K562 (cell line): Measurements from ENCODE around the gene RARRES2. TPM values are rescaled to one million over a fixed set of nuclear protein-coding genes. Genes with fewer than 3 reads are reported as not detected.
A peak's percentile ranks its signal among the peaks of the same experiment; 100 is the strongest.

ENCODE experiments used
- BRF1 ChIP-seq: IDR thresholded peaks from 3 replicates; pipeline ENCODE4 v1.6.1; 2011; ENCODE audit warnings: borderline replicate concordance, mild to moderate bottlenecking; ENCODE audit not compliant: insufficient read length; ENCODE audit errors: extremely low read depth
- CXXC5 ChIP-seq: fragments of 250-450 bp; sonication (Bioruptor Pico); IDR thresholded peaks from 2 replicates; pipeline ENCODE4 v1.8.0; 2022; ENCODE audit warnings: inconsistent platforms, mild to moderate bottlenecking, moderate library complexity
- ETS2 ChIP-seq: IDR thresholded peaks from 2 replicates; pipeline ENCODE4 v1.6.1; 2016; ENCODE audit warnings: borderline replicate concordance, missing genetic modification characterization, mild to moderate bottlenecking, moderate library complexity, missing compliant biosample characterization; ENCODE audit not compliant: poor library complexity, severe bottlenecking
- HDGF ChIP-seq: fragments of 450-650 bp; IDR thresholded peaks from 2 replicates; pipeline ENCODE4 v1.6.1; 2016
- HIVEP1 ChIP-seq: fragments of 250-450 bp; sonication (Bioruptor Pico); IDR thresholded peaks from 2 replicates; pipeline ENCODE4 v1.4.0; 2020; ENCODE audit warnings: mild to moderate bottlenecking
- MAFF ChIP-seq: IDR thresholded peaks from 2 replicates; pipeline ENCODE4 v1.6.1; 2012; ENCODE audit warnings: low read length, improper control_type of control experiment
- NCOA2 ChIP-seq, 2 experiments: fragments of 450-650 bp; IDR thresholded peaks; 2 replicates each; pipeline ENCODE4 v1.6.1; 2018; ENCODE audit warnings: mild to moderate bottlenecking in 2 of 2, moderate library complexity in 1 of 2; ENCODE audit not compliant: partially characterized antibody in 2 of 2
- OTX1 ChIP-seq: fragments of 450-650 bp; formaldehyde crosslinking; IDR thresholded peaks from 2 replicates; pipeline ENCODE4 v1.4.0; 2022; ENCODE audit warnings: mild to moderate bottlenecking
- PYGO2 ChIP-seq: fragments of 450-650 bp; IDR thresholded peaks from 2 replicates; pipeline ENCODE4 v1.6.1; 2016; ENCODE audit warnings: mild to moderate bottlenecking, missing genetic modification characterization, moderate library complexity, missing compliant biosample characterization
- TAF15 ChIP-seq: fragments of 200-400 bp; formaldehyde crosslinking; IDR thresholded peaks from 2 replicates; pipeline ENCODE4 v1.6.1; 2017; ENCODE audit warnings: mild to moderate bottlenecking, low read depth, low read length, moderate library complexity
- TEAD4 ChIP-seq, 2 experiments: sonication (generic) in 1 of 2; formaldehyde crosslinking in 1 of 2; IDR thresholded peaks; 2 replicates each; pipeline versions ENCODE4 v1.6.1 to v1.8.0; 2012 to 2022; ENCODE audit warnings: borderline replicate concordance in 1 of 2, inconsistent platforms in 1 of 2, low read length in 1 of 2, mild to moderate bottlenecking in 1 of 2, missing genetic modification reagents in 1 of 2
- ZNF778 ChIP-seq: fragments of 450-650 bp; formaldehyde crosslinking; IDR thresholded peaks from 2 replicates; pipeline ENCODE4 v1.4.0; 2020; ENCODE audit warnings: mild to moderate bottlenecking, moderate library complexity
- polyA plus RNA-seq, 8 experiments: library from polyadenylated mRNA; depleted of rRNA in 4 of 8; stranded (reverse) in 5 of 8; unstranded in 3 of 8; fragments of >200 nt; fragmentation: Nextera tagmentation in 2 of 8; fragmentation: Illumina TruSeq in 1 of 8; extraction: Ambion mirVana in 2 of 8; extraction: Trizol in 1 of 8; gene quantifications; 2 replicates each; pipeline versions ENCODE4 v1.2.1 to v1.2.3, GENCODE V29; 2011 to 2014; ENCODE audit warnings: inconsistent platforms in 1 of 8, missing spikeins in 1 of 8
- total RNA-seq, 7 experiments: library from RNA; depleted of rRNA in 6 of 7; stranded (reverse); fragments of >200 nt in 6 of 7; fragmentation: Illumina TruSeq in 2 of 7; extraction: Trizol in 2 of 7; gene quantifications; 2 replicates each; pipeline versions ENCODE4 v1.2.1 to v1.2.3, GENCODE V29; 2011 to 2021; ENCODE audit warnings: low replicate concordance in 1 of 7
- TF ChIP-seq, protein P1 (sequence below): sonication (generic); formaldehyde crosslinking; IDR thresholded peaks from 2 replicates; pipeline ENCODE4 v1.8.1; 2023; ENCODE audit warnings: mild to moderate bottlenecking, missing genetic modification reagents
- TF ChIP-seq, protein P2 (sequence below), 2 experiments: fragments of 200-800 bp in 1 of 2; sonication (Bioruptor generic) in 1 of 2; sonication (generic) in 1 of 2; formaldehyde crosslinking in 1 of 2; IDR thresholded peaks in 1 of 2; conservative IDR thresholded peaks in 1 of 2; 2 replicates each; pipeline versions ENCODE4 v1.5.0 to v1.6.1; 2016 to 2020; ENCODE audit warnings: missing compliant biosample characterization in 1 of 2, missing genetic modification characterization in 1 of 2, missing genetic modification reagents in 1 of 2
- TF ChIP-seq, protein P3 (sequence below), 2 experiments: fragments of 150-350 bp in 1 of 2; IDR thresholded peaks; 2 replicates each; pipeline ENCODE4 v1.6.1; 2012 to 2016; ENCODE audit warnings: low read depth in 2 of 2, low read length in 2 of 2, mild to moderate bottlenecking in 1 of 2, moderate library complexity in 1 of 2
- TF ChIP-seq, protein P4 (sequence below): fragments of 250-450 bp; sonication (Bioruptor Pico); IDR thresholded peaks from 2 replicates; pipeline ENCODE4 v1.4.0; 2020

Gene RARRES2
- total and polyA plus RNA-seq, 9 of the 15 experiments (the other 6 are each of a cell fraction or from before 2014, with no cell fraction given): 0.11 to 1.7 (median 0.23) TPM; not detected in 6

DNA sequence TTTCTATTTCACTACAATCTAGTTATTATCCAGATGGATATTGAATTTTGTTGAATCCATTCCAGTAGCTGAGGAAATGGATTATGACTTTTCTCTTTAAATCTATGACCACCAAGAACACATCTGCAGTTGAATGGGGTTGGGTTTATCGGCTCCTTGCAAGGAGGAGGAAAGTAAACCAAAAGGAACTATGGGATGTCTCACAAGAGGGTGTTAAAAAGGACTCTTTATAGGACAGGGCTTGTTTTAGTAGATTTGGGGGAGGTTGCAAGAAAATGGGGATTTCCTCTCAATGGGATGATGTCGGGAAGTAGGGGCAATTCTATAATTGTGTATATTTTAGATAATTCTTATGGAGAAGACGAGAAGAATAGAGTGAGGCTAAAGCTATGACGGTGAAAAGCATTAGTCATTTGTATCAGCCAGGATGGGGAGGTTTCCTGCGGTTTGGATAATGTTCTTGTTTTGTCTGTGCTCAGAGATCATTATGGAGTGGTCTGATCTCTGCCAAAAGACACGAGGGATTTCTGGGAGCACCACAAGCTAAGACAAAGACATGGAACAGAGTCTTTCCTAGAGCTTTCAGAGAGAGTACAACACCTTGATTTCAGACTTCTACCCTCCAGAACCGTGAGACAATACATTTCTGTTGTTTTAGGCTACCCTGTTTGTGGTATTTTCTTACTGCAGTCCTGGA is 23.5 kb downstream of the RARRES2 start (continued):
- TF ChIP-seq, protein P1, sequence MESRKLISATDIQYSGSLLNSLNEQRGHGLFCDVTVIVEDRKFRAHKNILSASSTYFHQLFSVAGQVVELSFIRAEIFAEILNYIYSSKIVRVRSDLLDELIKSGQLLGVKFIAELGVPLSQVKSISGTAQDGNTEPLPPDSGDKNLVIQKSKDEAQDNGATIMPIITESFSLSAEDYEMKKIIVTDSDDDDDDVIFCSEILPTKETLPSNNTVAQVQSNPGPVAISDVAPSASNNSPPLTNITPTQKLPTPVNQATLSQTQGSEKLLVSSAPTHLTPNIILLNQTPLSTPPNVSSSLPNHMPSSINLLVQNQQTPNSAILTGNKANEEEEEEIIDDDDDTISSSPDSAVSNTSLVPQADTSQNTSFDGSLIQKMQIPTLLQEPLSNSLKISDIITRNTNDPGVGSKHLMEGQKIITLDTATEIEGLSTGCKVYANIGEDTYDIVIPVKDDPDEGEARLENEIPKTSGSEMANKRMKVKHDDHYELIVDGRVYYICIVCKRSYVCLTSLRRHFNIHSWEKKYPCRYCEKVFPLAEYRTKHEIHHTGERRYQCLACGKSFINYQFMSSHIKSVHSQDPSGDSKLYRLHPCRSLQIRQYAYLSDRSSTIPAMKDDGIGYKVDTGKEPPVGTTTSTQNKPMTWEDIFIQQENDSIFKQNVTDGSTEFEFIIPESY (CRISPR knock-in tag): 0 out of 2 replicates have a peak, but pooled peaks have one; percentile 14
- TF ChIP-seq, protein P2, sequence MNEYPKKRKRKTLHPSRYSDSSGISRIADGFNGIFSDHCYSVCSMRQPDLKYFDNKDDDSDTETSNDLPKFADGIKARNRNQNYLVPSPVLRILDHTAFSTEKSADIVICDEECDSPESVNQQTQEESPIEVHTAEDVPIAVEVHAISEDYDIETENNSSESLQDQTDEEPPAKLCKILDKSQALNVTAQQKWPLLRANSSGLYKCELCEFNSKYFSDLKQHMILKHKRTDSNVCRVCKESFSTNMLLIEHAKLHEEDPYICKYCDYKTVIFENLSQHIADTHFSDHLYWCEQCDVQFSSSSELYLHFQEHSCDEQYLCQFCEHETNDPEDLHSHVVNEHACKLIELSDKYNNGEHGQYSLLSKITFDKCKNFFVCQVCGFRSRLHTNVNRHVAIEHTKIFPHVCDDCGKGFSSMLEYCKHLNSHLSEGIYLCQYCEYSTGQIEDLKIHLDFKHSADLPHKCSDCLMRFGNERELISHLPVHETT (CRISPR knock-in tag; conservative IDR thresholded peaks at IDR 0.05 in 1 of 2, IDR thresholded peaks at IDR 0.05 in 1 of 2): 0 out of 4 replicates have a peak, but pooled peaks of 1 of the 2 experiments have one; percentile 68
- TF ChIP-seq, protein P3, sequence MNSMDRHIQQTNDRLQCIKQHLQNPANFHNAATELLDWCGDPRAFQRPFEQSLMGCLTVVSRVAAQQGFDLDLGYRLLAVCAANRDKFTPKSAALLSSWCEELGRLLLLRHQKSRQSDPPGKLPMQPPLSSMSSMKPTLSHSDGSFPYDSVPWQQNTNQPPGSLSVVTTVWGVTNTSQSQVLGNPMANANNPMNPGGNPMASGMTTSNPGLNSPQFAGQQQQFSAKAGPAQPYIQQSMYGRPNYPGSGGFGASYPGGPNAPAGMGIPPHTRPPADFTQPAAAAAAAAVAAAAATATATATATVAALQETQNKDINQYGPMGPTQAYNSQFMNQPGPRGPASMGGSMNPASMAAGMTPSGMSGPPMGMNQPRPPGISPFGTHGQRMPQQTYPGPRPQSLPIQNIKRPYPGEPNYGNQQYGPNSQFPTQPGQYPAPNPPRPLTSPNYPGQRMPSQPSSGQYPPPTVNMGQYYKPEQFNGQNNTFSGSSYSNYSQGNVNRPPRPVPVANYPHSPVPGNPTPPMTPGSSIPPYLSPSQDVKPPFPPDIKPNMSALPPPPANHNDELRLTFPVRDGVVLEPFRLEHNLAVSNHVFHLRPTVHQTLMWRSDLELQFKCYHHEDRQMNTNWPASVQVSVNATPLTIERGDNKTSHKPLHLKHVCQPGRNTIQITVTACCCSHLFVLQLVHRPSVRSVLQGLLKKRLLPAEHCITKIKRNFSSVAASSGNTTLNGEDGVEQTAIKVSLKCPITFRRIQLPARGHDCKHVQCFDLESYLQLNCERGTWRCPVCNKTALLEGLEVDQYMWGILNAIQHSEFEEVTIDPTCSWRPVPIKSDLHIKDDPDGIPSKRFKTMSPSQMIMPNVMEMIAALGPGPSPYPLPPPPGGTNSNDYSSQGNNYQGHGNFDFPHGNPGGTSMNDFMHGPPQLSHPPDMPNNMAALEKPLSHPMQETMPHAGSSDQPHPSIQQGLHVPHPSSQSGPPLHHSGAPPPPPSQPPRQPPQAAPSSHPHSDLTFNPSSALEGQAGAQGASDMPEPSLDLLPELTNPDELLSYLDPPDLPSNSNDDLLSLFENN (IDR thresholded peaks at IDR 0.05; ENCODE audit: low read depth in 2 of 2, low read length in 2 of 2): peak in 1 of 2 experiments; percentile 50; a peak in 1 of 4 replicates
- TF ChIP-seq, protein P4, sequence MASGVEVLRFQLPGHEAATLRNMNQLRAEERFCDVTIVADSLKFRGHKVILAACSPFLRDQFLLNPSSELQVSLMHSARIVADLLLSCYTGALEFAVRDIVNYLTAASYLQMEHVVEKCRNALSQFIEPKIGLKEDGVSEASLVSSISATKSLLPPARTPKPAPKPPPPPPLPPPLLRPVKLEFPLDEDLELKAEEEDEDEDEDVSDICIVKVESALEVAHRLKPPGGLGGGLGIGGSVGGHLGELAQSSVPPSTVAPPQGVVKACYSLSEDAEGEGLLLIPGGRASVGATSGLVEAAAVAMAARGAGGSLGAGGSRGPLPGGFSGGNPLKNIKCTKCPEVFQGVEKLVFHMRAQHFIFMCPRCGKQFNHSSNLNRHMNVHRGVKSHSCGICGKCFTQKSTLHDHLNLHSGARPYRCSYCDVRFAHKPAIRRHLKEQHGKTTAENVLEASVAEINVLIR (CRISPR knock-in tag): peak; percentile 39; the same call in 1 of the 2 replicates
- TF ChIP-seq TAF15: no peak
- TF ChIP-seq PYGO2: no peak
- TF ChIP-seq MAFF: no peak
- no peak for TF ChIP-seq BRF1
- TF ChIP-seq HDGF: no peak
- no peak for TF ChIP-seq HIVEP1 (CRISPR knock-in tag)
- no peak for TF ChIP-seq OTX1 (CRISPR knock-in tag)
- TF ChIP-seq TEAD4 (IDR thresholded peaks at IDR 0.05; ENCODE audit: low read length): peak; percentile 77
- TF ChIP-seq TEAD4 (CRISPR knock-in tag; IDR thresholded peaks at IDR 0.05; ENCODE audit: borderline replicate concordance): no peak
- TF ChIP-seq NCOA2 (IDR thresholded peaks at IDR 0.05; ENCODE audit: partially characterized antibody in 2 of 2): no peak
- no peak for TF ChIP-seq ETS2 (tag)
- TF ChIP-seq CXXC5 (CRISPR knock-in tag): peak; percentile 56; the same call in 1 of the 2 replicates
- TF ChIP-seq ZNF778: no peak
